Islet precursor cell (in vitro differentiated cells): ENCODE measurements around the gene MUC22.
"Not testable (repeated sequence)": the region's sequence is repeated elsewhere in the genome, so short reads cannot be mapped to it uniquely, and the experiment has no call there.

ENCODE experiments used
- DNase-seq: peaks from one replicate; pipeline ENCODE4 v3.0.0-alpha.2; 2018

The MUC22 gene

DNA sequence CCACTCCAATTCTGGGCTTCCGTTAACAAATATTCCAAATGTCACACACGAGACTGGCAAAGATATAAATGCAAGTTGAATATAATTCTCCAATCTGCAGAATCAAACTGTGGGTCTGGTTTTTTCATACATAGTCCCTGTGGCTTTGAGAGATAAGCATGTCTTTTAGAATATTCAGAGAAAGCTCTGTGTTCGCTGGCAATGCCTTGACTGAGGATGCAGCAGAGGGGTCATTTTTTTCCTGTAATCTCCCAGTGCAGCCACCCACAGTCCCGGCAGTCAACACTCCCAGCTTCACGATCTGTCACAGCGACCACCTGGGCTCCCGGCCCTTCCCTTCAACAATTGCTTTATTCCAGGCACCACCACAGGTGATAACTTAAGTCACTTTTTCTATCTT, 30.5 kb downstream of the MUC22 start:
- no peak for DNase-seq

DNA sequence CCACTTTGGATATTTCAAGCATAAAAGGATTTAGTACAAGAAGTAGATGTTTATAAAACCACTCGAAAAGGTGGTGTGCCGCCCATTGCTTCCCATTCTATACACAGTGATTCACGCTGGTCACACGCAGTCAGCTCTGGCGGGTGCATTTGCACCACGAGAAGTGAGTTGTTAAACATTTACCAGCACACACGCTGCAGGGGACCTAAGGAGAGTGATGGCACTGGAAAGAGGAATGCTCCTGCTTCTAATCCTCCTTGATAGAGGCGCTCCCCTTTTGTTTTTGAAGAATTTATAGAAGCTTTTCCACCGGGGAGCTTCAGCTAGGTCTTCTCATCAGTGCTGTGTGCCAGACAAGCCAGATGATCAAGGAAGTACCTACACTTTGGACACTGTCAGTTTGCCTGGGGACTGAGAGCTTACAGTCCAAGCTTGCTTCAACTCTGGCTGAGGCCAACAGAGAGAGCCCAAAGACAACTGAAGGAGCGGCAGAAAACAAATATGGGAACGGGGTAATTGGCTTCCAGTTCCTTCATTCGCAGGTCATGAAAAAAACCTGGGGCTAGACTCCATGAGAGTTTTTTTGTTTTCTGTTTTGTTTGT, 31.2 kb downstream of the MUC22 start:
- no peak for DNase-seq

DNA sequence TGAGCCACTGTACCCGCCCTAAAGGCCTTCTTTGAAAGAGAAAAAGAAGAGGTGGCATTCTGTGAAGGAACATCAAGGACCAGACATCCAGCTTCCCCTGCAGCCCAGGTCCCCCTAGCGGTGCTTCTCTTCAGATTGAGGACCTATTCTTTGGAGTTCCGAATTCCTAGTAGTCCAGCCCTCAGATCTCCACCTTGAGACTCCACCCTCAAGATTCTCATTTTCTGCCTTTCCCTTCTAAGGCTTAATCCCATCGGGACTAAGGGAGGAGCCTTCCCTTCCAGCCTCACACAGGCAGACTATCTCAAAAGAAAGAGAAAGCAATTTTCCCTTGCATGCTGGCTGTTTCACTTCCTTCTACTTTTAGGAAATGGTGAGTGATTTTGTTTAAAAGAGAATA, 32.5 kb downstream of the MUC22 start:
- peak; percentile 79 for DNase-seq

- no peak for DNase-seq
These were observed 37.8 kb downstream of the MUC22 start for GRCh38 chr6:31048099-31048498.

GRCh38 chr6:31049518-31049917, 39.2 kb downstream of the MUC22 start:
- DNase-seq = no peak

GRCh38 chr6:31053187-31053586, 42.9 kb downstream of the MUC22 start:
- DNase-seq = not testable (repeated sequence)

- DNase-seq = no peak
These were observed 43.6 kb downstream of the MUC22 start for GRCh38 chr6:31053873-31054272.

DNA sequence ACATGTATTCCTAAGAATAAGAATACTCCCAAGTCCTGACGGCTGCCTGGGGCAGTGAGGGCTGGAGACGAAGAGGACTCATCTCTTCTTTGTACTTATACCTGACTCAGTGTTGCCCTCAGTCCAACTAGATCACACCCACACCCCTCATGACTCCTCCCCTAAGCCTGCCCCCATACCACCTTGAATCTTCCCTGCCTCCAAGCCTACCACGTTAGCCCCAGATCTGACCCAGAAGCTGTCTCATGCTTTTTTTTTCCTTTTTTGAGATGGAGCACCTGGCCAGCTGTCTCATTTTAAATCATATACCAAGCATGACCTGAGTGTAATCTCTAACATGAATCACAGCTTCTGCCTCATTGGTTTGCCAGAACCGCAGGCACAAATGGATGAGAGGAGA, 45.2 kb downstream of the MUC22 start:
- no peak for DNase-seq

- no peak for DNase-seq
These were observed 47.2 kb downstream of the MUC22 start for GRCh38 chr6:31057426-31058003.

DNA sequence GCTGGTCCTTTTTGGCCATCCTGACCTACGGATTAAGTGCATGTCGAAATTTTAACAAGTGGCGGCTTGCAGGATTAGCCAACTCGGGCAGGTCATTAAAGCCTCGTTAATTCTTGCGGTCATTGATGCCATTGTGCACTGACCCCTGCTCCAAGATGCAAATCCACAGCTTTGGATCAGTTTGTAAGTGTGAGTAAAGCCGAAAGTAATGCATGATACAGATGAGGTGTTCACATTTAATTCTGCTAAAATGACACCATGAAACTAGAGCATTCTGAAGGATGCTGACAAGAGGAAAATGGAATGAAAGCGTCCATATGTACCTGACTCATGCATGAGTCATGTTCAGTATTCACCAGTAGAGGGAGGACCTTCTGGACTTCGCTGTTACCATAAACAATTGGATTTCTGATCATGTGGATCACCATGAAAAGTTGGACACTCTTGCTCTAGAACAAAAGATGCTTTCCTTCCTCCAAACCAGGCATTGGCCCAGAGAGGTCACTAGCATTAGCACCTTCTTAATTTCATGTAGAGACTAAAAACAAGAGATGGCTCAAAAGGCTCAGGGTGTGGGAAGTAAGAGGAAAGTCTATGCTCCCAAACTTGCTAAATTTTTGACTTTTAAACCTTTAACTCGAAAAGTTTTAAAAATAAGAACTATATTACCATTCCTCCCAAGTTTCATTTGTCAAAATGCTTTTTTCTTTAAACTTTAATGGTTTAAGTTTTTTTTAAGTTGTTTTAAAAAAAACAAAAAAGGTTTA, 48.0 kb downstream of the MUC22 start:
- no peak for DNase-seq

GRCh38 chr6:31060145-31060544, 49.9 kb downstream of the MUC22 start:
- no peak for DNase-seq

DNA sequence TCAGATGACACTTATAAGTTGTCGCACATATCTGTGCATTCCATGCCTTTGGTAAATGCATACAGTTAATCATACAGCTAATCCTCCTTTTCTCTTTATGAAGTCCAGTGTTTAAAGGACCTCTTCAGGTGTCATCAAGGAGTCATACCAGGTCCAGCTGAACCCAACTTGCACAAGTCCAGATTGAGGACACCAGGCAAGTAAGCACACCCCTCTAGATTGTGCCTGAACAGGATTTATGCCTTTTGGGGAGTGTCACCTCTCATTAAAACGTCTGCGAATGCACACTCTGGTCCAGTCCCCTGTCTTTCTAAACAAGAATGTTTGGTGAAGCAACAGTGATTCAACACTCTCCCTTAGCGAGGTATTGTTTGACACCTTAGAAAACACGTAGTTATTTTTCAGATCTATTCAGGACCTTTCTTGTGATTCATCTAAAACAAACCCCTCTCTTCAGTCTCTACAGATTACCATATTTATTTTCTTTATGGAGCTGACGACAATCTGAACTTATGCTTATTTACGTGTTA, 53.7 kb downstream of the MUC22 start:
- no peak for DNase-seq

DNA sequence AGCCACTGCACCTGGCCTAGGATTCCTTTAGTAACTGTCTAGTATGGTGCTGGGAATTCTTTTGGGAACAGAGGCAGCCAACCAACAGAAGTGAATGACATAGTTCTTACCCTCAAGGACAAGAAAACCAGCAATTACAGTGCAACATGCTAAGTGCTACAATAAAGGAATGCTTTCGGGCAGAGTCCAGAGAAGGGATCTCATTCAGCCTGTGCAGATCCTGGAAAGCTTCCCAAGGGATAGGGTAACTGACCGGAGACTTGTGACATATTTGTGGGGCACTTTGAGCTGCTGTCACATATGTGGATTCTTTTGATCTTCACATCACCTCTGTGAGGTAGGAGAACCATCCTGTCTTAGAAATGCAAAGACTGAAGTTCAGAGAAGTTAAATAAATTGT, 55.3 kb downstream of the MUC22 start:
- peak; percentile 71 for DNase-seq

GRCh38 chr6:31067028-31067427, 56.8 kb downstream of the MUC22 start:
- not testable (repeated sequence) for DNase-seq

- not testable (repeated sequence) for DNase-seq
These were observed 57.8 kb downstream of the MUC22 start for GRCh38 chr6:31067891-31068668.

GRCh38 chr6:31068669-31069340, 58.5 kb downstream of the MUC22 start:
- peak; percentile 92 for DNase-seq

- DNase-seq = peak; percentile 92
These were observed 60.5 kb downstream of the MUC22 start for GRCh38 chr6:31070711-31071197.

DNA sequence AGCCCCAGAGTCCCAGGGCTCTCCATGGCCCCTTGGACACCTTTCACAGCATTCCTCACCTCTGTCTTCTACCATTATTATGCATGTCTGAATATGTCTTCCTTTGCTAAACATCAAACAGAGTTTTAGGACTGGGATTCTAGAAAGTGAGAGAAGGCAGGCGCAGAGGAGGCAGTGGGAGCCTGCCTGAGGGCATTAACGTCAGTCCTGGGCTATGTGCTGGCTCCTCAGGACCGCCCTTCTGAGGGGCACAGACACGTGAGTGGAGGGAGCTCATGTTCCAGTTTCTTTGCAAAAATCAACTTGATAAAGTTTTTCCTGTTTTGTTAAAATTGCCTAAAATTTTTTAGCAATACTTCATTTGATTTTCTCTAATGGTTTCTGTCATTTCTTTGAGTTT, 64.1 kb downstream of the MUC22 start:
- peak; percentile 71 for DNase-seq

DNA sequence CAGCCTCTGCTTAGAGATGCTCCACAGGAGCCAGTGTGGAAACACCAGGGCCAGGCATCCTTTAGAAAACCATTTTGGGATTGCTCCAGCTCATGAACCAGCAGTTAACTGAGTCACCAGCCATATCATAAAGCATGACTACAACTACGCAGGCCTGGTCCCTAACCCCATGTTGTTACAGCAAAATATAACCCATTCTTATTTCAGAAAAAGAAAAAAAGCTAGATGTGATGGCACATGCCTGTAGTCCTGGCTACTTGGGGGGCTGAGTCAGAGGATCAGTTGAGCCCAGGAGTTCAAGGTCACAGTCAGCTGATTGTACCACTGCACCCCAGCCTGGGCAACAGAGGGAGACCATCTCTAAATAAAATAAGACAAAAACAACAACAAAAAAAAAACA, 65.3 kb downstream of the MUC22 start:
- DNase-seq = no peak

GRCh38 chr6:31076611-31077010, 66.3 kb downstream of the MUC22 start:
- DNase-seq = no peak

DNA sequence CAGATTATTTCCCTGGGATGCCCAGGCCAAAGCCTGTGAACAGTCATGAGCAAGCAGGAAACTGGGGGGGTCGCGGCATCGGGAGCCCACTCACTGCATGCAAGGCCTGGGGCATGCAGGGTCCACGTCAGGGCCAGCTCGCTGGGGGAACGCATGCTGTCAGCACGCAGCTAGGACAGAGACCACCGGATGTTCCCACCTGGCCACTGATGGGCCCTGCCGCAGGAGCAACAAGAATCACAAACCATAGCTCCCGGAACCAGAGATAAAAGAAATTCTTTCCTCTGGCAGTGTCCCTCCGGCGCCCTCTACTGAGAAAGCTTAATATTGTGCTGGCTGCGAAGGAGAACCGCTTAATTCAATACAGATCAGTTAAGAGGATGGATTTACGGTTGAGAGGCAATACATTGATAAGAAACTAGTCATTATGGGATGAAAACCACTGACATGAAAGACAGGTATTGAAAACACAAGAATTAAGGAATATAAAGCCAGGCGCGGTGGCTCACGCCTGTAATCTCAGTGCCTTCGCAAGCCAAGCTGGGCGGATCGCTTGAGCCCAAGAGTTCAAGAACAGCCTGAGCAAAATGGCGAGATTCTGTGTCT, 69.5 kb downstream of the MUC22 start:
- DNase-seq = peak; percentile 82

- no peak for DNase-seq
These were observed 71.6 kb downstream of the MUC22 start for GRCh38 chr6:31081872-31082271.
